K562 (cell line): ENCODE measurements around the gene RRAS. TPM values are rescaled to one million over a fixed set of nuclear protein-coding genes. Genes with fewer than 3 reads are reported as not detected.
A peak's percentile ranks its signal among the peaks of the same experiment; 100 is the strongest.

Source experiments
- CREM ChIP-seq: IDR thresholded peaks from 2 replicates; pipeline ENCODE4 v1.6.1; 2014; ENCODE audit warnings: antibody characterized with exemption, low read depth
- GABPA ChIP-seq: fragments of 200-800 bp; sonication (Bioruptor generic); conservative IDR thresholded peaks from 2 replicates; pipeline ENCODE4 v1.6.1; 2016; ENCODE audit warnings: low read depth, missing genetic modification characterization, missing compliant biosample characterization
- KDM4B ChIP-seq, 2 experiments: fragments of 450-650 bp in 1 of 2; sonication (generic) in 1 of 2; IDR thresholded peaks; 2 replicates each; pipeline ENCODE4 v1.6.1; 2016 to 2017; ENCODE audit warnings: borderline replicate concordance in 2 of 2, antibody characterized with exemption in 1 of 2, low read depth in 1 of 2, mild to moderate bottlenecking in 1 of 2
- MCM7 ChIP-seq, 2 experiments: fragments of 450-650 bp; IDR thresholded peaks; 2 replicates each; pipeline ENCODE4 v1.6.1; 2016 to 2018
- POLR2B ChIP-seq: fragments of 450-650 bp; IDR thresholded peaks from 2 replicates; pipeline ENCODE4 v1.6.1; 2018; ENCODE audit warnings: low read depth; ENCODE audit not compliant: partially characterized antibody
- RBBP5 ChIP-seq: fragments of 200-600 bp; sonication (generic); IDR thresholded peaks from 2 replicates; pipeline ENCODE4 v1.6.1; 2012; ENCODE audit warnings: borderline replicate concordance, mild to moderate bottlenecking, low read length, control low read depth, inconsistent platforms; ENCODE audit not compliant: insufficient read depth, poor library complexity, severe bottlenecking
- ZBED1 ChIP-seq: IDR thresholded peaks from 2 replicates; pipeline ENCODE4 v1.6.1; 2014
- ZNF121 ChIP-seq: sonication (generic); formaldehyde crosslinking; conservative IDR thresholded peaks from 2 replicates; pipeline ENCODE4 v1.8.0; 2022; ENCODE audit warnings: missing genetic modification reagents
- ZNF24 ChIP-seq: fragments of 450-650 bp; IDR thresholded peaks from 2 replicates; pipeline ENCODE4 v1.6.1; 2016
- ZNF274 ChIP-seq: IDR thresholded peaks from 2 replicates; pipeline ENCODE4 v1.6.1; 2011; ENCODE audit warnings: low read depth, mild to moderate bottlenecking, low read length, moderate library complexity, borderline replicate concordance
- polyA plus RNA-seq, 8 experiments: library from polyadenylated mRNA; depleted of rRNA in 4 of 8; stranded (reverse) in 5 of 8; unstranded in 3 of 8; fragments of >200 nt; fragmentation: Nextera tagmentation in 2 of 8; fragmentation: Illumina TruSeq in 1 of 8; extraction: Ambion mirVana in 2 of 8; extraction: Trizol in 1 of 8; gene quantifications; 2 replicates each; pipeline versions ENCODE4 v1.2.1 to v1.2.3, GENCODE V29; 2011 to 2014; ENCODE audit warnings: inconsistent platforms in 1 of 8, missing spikeins in 1 of 8
- total RNA-seq, 7 experiments: library from RNA; depleted of rRNA in 6 of 7; stranded (reverse); fragments of >200 nt in 6 of 7; fragmentation: Illumina TruSeq in 2 of 7; extraction: Trizol in 2 of 7; gene quantifications; 2 replicates each; pipeline versions ENCODE4 v1.2.1 to v1.2.3, GENCODE V29; 2011 to 2021; ENCODE audit warnings: low replicate concordance in 1 of 7
- TF ChIP-seq, protein P1 (sequence below): conservative IDR thresholded peaks from 2 replicates; pipeline ENCODE4 v1.6.1; 2011; ENCODE audit warnings: low read depth, mild to moderate bottlenecking, low read length; ENCODE audit not compliant: control insufficient read depth
- TF ChIP-seq, protein P2 (sequence below): fragments of 450-650 bp; IDR thresholded peaks from 2 replicates; pipeline ENCODE4 v1.6.1; 2016; ENCODE audit warnings: borderline replicate concordance
- TF ChIP-seq, protein P3 (sequence below): fragments of 450-650 bp; formaldehyde crosslinking; IDR thresholded peaks from 2 replicates; pipeline ENCODE4 v1.4.0; 2020; ENCODE audit warnings: mild to moderate bottlenecking, mixed read lengths
- TF ChIP-seq, protein P4 (sequence below): fragments of 250-450 bp; sonication (Bioruptor Pico); IDR thresholded peaks from 2 replicates; pipeline ENCODE4 v1.5.0; 2022; ENCODE audit warnings: mild to moderate bottlenecking
- TF ChIP-seq, protein P5 (sequence below), 3 experiments: fragments of 200-800 bp in 1 of 3; fragments of 250-450 bp in 1 of 3; fragments of 450-650 bp in 1 of 3; sonication (Bioruptor Pico) in 1 of 3; sonication (Bioruptor generic) in 1 of 3; formaldehyde crosslinking in 1 of 3; IDR thresholded peaks; 2 replicates each; pipeline versions ENCODE4 v1.6.1 to v1.8.0; 2016 to 2022; ENCODE audit warnings: mild to moderate bottlenecking in 2 of 3, missing genetic modification characterization in 2 of 3, missing compliant biosample characterization in 1 of 3, moderate library complexity in 1 of 3

The RRAS gene
- total and polyA plus RNA-seq, 9 of the 15 experiments (the other 6 are each of a cell fraction or from before 2014, with no cell fraction given) = 0.70 to 17.3 (median 8.2) TPM

DNA sequence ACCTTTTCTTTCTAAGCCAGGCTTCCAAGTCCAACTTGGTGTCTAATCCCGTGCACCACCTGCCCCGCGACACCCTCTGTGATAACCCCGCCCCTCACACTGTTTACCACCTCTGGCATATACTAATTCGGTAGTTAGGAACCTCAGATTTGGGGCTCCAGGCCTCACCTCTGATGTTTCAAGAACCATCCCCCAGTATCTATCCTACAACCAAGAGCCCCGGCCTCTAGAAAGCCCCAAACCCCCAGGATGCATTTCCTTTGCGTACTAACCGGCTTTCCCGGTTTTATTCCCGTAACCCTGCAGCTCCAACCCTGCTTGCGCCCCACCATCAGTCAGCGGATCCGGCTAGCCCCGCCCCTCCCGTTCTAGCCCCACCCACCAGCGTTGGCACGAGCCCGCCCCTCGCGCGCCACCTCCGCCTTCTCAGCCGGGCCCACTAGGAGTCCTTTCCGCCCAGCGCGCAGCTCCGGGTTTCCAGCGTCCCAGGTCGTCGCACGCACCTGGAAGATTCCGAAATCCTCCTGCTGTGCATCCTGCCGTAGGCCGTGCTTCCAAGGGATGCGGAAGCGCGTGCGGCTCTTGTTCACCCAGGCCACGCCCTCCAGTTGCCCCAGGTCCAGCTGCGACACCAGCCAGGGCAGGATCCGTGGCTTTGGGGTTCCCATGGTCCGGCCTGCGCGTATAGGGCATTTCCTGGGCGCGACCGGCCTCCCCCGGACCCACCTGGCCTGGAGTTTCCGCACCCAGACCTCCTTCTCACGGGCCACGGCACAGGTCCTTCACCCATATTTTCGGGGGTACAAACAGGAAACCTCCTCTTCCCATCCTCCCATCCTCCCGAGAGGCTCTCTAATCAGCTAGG, 24.5 kb upstream of the RRAS start (continued):
- TF ChIP-seq GABPA (tag) = peak; percentile 52
- TF ChIP-seq RBBP5 = peak; percentile 4
- peak; percentile 26; the same call in 1 of the 2 replicates for TF ChIP-seq ZBED1
- TF ChIP-seq KDM4B (IDR thresholded peaks at IDR 0.05; ENCODE audit: borderline replicate concordance in 2 of 2, low read depth in 1 of 2) = no peak
- TF ChIP-seq, protein P1, sequence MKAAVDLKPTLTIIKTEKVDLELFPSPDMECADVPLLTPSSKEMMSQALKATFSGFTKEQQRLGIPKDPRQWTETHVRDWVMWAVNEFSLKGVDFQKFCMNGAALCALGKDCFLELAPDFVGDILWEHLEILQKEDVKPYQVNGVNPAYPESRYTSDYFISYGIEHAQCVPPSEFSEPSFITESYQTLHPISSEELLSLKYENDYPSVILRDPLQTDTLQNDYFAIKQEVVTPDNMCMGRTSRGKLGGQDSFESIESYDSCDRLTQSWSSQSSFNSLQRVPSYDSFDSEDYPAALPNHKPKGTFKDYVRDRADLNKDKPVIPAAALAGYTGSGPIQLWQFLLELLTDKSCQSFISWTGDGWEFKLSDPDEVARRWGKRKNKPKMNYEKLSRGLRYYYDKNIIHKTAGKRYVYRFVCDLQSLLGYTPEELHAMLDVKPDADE = peak; percentile 36; the same call in 1 of the 2 replicates
- TF ChIP-seq, protein P2, sequence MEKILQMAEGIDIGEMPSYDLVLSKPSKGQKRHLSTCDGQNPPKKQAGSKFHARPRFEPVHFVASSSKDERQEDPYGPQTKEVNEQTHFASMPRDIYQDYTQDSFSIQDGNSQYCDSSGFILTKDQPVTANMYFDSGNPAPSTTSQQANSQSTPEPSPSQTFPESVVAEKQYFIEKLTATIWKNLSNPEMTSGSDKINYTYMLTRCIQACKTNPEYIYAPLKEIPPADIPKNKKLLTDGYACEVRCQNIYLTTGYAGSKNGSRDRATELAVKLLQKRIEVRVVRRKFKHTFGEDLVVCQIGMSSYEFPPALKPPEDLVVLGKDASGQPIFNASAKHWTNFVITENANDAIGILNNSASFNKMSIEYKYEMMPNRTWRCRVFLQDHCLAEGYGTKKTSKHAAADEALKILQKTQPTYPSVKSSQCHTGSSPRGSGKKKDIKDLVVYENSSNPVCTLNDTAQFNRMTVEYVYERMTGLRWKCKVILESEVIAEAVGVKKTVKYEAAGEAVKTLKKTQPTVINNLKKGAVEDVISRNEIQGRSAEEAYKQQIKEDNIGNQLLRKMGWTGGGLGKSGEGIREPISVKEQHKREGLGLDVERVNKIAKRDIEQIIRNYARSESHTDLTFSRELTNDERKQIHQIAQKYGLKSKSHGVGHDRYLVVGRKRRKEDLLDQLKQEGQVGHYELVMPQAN = peak; percentile 84
- peak; percentile 36 for TF ChIP-seq POLR2B
- TF ChIP-seq ZNF24 = no peak
- TF ChIP-seq, protein P3, sequence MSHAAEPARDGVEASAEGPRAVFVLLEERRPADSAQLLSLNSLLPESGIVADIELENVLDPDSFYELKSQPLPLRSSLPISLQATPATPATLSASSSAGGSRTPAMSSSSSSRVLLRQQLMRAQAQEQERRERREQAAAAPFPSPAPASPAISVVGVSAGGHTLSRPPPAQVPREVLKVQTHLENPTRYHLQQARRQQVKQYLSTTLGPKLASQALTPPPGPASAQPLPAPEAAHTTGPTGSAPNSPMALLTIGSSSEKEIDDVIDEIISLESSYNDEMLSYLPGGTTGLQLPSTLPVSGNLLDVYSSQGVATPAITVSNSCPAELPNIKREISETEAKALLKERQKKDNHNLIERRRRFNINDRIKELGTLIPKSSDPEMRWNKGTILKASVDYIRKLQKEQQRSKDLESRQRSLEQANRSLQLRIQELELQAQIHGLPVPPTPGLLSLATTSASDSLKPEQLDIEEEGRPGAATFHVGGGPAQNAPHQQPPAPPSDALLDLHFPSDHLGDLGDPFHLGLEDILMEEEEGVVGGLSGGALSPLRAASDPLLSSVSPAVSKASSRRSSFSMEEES = no peak
- TF ChIP-seq ZNF121 (CRISPR knock-in tag) = 0 out of 2 replicates have a peak, but pooled peaks have one; percentile 11
- TF ChIP-seq, protein P4, sequence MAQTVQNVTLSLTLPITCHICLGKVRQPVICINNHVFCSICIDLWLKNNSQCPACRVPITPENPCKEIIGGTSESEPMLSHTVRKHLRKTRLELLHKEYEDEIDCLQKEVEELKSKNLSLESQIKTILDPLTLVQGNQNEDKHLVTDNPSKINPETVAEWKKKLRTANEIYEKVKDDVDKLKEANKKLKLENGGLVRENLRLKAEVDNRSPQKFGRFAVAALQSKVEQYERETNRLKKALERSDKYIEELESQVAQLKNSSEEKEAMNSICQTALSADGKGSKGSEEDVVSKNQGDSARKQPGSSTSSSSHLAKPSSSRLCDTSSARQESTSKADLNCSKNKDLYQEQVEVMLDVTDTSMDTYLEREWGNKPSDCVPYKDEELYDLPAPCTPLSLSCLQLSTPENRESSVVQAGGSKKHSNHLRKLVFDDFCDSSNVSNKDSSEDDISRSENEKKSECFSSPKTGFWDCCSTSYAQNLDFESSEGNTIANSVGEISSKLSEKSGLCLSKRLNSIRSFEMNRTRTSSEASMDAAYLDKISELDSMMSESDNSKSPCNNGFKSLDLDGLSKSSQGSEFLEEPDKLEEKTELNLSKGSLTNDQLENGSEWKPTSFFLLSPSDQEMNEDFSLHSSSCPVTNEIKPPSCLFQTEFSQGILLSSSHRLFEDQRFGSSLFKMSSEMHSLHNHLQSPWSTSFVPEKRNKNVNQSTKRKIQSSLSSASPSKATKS (CRISPR knock-in tag) = no peak
- TF ChIP-seq MCM7 (IDR thresholded peaks at IDR 0.05) = no peak
- TF ChIP-seq CREM = peak; percentile 43; the same call in 1 of the 2 replicates
- no peak for TF ChIP-seq ZNF274
- TF ChIP-seq, protein P5, sequence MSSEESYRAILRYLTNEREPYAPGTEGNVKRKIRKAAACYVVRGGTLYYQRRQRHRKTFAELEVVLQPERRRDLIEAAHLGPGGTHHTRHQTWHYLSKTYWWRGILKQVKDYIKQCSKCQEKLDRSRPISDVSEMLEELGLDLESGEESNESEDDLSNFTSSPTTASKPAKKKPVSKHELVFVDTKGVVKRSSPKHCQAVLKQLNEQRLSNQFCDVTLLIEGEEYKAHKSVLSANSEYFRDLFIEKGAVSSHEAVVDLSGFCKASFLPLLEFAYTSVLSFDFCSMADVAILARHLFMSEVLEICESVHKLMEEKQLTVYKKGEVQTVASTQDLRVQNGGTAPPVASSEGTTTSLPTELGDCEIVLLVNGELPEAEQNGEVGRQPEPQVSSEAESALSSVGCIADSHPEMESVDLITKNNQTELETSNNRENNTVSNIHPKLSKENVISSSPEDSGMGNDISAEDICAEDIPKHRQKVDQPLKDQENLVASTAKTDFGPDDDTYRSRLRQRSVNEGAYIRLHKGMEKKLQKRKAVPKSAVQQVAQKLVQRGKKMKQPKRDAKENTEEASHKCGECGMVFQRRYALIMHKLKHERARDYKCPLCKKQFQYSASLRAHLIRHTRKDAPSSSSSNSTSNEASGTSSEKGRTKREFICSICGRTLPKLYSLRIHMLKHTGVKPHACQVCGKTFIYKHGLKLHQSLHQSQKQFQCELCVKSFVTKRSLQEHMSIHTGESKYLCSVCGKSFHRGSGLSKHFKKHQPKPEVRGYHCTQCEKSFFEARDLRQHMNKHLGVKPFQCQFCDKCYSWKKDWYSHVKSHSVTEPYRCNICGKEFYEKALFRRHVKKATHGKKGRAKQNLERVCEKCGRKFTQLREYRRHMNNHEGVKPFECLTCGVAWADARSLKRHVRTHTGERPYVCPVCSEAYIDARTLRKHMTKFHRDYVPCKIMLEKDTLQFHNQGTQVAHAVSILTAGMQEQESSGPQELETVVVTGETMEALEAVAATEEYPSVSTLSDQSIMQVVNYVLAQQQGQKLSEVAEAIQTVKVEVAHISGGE (CRISPR knock-in tag; IDR thresholded peaks at IDR 0.05) = peak in 1 of 3 experiments; percentile 81; a peak in 3 of 6 replicates
